BE2C (cell line): ENCODE measurements around the gene OR5AU1.

ENCODE experiments used
- DNase-seq: peaks from one replicate; pipeline ENCODE4 v3.0.0-alpha.2; 2020
- H3K27me3 ChIP-seq: fragments of 250-450 bp; sonication (Bioruptor Pico); 2 replicates; pipeline ENCODE4 v1.5.1; 2020; ENCODE audit warnings: mild to moderate bottlenecking
- H3K36me3 ChIP-seq: fragments of 250-450 bp; sonication (Bioruptor Pico); 2 replicates; pipeline ENCODE4 v1.5.1; 2020; ENCODE audit warnings: mild to moderate bottlenecking
- H3K4me1 ChIP-seq: fragments of 250-450 bp; sonication (Bioruptor Pico); 2 replicates; pipeline ENCODE4 v1.5.1; 2020
- H3K4me3 ChIP-seq: 2 replicates; pipeline ENCODE4 v1.5.1; 2011; ENCODE audit warnings: low read depth, low read length
- H3K9me3 ChIP-seq: fragments of 250-450 bp; sonication (Bioruptor Pico); 2 replicates; pipeline ENCODE4 v1.5.1; 2020
- CTCF ChIP-seq: IDR thresholded peaks from 2 replicates; pipeline ENCODE4 v1.5.1; 2012; ENCODE audit warnings: mild to moderate bottlenecking, low read depth, low read length

The OR5AU1 gene

GRCh38 chr14:21118933-21119332, 36.9 kb downstream of the OR5AU1 start:
- TF ChIP-seq CTCF, result no peak
- Histone ChIP-seq H3K4me1 (no peaks in the 10 kb centered on the region), H3K36me3 (no peaks in the 10 kb centered on the region)

GRCh38 chr14:21113369-21113768, 42.5 kb downstream of the OR5AU1 start:
- no peak for TF ChIP-seq CTCF
- H3K9me3 ChIP-seq, result no peaks in the 10 kb centered on the region

More at GRCh38 chr14:21118933-21119332, 36.9 kb downstream of the OR5AU1 start:
- H3K9me3 ChIP-seq, result no peaks in the 10 kb centered on the region
- DNase-seq, result no peak
- H3K4me3 ChIP-seq, result no peak overlapping the region
- peaks cover 10% of the 10 kb centered on the region; the same call in 1 of the 2 replicates for H3K27me3 ChIP-seq

GRCh38 chr14:21112255-21112654, 43.6 kb downstream of the OR5AU1 start:
- DNase-seq, result no peak
- H3K4me3 ChIP-seq, result no peak overlapping the region
- H3K36me3 ChIP-seq, result no peaks in the 10 kb centered on the region
- peaks cover 3% of the 10 kb centered on the region for H3K4me1 ChIP-seq
- no peaks in the 10 kb centered on the region for H3K9me3 ChIP-seq
- TF ChIP-seq CTCF, result no peak
- no peaks in the 10 kb centered on the region for H3K27me3 ChIP-seq

More at GRCh38 chr14:21113369-21113768, 42.5 kb downstream of the OR5AU1 start:
- Histone ChIP-seq H3K27me3 (no peaks in the 10 kb centered on the region), H3K36me3 (no peaks in the 10 kb centered on the region), H3K4me3 (no peak overlapping the region), H3K4me1 (no peaks in the 10 kb centered on the region)
- DNase-seq, result no peak

- Histone ChIP-seq H3K4me3 (no peak overlapping the region), H3K27me3 (no peaks in the 10 kb centered on the region), H3K9me3 (no peaks in the 10 kb centered on the region), H3K4me1 (peaks cover 17% of the 10 kb centered on the region), H3K36me3 (no peaks in the 10 kb centered on the region)
- no peak for TF ChIP-seq CTCF
- no peak for DNase-seq
Observed at GRCh38 chr14:21109377-21110138, 46.3 kb downstream of the OR5AU1 start.

GRCh38 chr14:21108791-21109190, 47.1 kb downstream of the OR5AU1 start:
- no peak overlapping the region for H3K4me3 ChIP-seq
- H3K4me1 ChIP-seq, result peaks cover 17% of the 10 kb centered on the region
- H3K9me3 ChIP-seq, result no peaks in the 10 kb centered on the region
- no peaks in the 10 kb centered on the region for H3K27me3 ChIP-seq
- no peaks in the 10 kb centered on the region for H3K36me3 ChIP-seq
- no peak for DNase-seq
- no peak for TF ChIP-seq CTCF

GRCh38 chr14:21107283-21107800, 48.5 kb downstream of the OR5AU1 start:
- no peak for TF ChIP-seq CTCF
- DNase-seq, result no peak
- H3K4me1 ChIP-seq, result peaks cover 25% of the 10 kb centered on the region
- H3K36me3 ChIP-seq, result no peaks in the 10 kb centered on the region
- H3K27me3 ChIP-seq, result no peaks in the 10 kb centered on the region
- H3K4me3 ChIP-seq, result no peak overlapping the region
- no peaks in the 10 kb centered on the region for H3K9me3 ChIP-seq
